DMS153 treated with DMSO at 0.1 percent for 48 hours (cell line): ENCODE results near the gene SYNE1.
A peak's percentile ranks its signal among the peaks of the same experiment; 100 is the strongest.
"Not testable (repeated sequence)": the region's sequence is repeated elsewhere in the genome, so short reads cannot be mapped to it uniquely, and the experiment has no call there.

ENCODE experiments used
- DNase-seq: peaks from one replicate; lab custom pipeline; 2025; ENCODE audit not compliant: unreplicated experiment; lab: John Stamatoyannopoulos, UW

Gene SYNE1

DNA sequence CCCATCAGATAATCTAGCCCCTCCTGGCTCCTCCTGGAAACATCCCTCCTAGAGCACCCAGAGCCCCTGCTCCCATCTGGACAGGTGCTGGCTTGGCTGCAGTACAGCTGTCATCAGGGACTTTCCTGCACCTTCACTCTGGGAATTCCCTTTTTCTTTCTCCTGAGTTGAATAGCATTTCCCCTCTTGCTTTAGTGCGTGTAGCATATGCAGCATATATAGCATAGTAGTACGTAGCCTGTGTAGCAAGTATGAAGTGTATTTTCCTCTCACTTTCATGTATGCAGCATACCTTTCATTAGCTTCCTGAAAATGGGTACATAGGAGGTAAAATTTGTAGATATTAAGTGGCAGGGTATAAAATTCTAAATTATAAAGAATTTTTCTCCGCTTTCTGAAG lies 476.8 kb downstream of the SYNE1 start:
- DNase-seq: no peak

DNA sequence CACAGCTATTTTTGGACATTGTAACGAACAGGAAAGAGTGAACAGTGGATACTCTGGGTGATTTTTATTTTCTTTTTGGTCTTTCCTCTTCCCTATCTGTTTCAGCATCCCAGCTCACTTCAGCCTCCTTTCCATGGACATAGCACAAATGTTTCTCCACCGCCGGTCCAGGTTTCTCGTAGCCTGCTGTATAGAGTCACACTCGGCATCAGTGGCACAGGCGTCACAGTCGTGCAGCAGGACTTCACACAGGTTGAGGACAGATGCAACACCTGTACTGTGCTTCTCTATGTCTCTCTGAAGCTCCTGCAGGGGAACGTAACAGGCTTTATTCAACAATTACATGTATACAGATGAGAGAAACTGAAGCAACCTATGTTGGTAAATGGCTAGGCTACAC lies 481.4 kb downstream of the SYNE1 start:
- DNase-seq: no peak

DNA sequence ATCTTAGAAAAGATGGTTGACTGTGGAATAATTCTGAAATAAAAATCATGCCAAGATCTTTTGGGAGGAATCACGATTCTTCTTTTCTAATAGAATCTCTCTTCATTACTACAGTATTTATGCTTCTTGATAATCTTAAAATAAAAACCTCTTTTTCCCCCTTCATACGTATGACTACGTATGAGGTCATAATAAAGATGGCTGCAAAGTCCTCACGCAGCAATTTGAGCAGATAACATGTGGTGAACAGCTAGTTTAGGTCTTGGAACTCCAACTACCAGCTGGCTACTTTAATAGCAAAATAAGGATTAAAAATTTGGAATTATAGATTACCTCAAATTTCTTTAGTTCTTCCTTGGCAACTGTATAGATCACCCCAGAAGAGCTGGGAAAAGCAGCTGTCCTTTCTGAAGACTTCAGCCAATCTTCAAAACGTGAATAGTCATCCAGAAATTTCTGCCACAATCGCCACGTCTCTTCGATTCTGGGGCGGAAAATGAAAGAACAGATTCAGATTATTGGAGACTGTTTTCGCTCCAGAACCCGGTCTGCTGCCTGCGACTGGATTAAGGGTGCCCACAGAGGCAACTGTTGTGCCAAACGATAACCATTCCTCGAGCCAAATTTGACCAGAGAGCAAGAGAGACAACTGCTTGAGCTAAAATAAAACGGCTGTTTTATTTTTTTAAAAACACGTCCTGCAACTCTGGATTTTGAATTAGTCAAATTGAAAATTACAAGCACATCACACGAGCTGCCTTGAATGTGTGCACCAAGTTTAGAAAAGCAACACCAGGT lies 482.4 kb downstream of the SYNE1 start:
- DNase-seq: no peak

DNA sequence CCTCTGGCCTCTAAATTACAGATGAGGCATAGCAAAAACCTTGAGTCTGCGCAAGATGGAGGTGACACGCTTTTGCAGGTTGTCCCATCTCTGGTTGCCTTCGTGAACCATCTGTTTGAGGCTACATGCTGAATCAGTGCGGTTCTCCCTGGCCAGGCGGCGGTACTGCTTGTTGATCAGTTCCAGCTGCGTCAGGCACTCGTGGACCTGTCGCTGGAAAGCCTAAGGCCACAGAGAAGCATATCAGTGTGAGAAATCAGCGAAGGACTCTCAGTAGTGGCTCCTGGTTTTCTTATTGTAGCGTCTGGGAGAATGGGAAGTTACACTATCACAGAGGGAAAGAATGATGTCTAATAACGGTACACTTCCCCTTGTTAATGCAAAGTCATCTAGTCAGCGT lies 485.2 kb downstream of the SYNE1 start:
- DNase-seq: no peak

DNA sequence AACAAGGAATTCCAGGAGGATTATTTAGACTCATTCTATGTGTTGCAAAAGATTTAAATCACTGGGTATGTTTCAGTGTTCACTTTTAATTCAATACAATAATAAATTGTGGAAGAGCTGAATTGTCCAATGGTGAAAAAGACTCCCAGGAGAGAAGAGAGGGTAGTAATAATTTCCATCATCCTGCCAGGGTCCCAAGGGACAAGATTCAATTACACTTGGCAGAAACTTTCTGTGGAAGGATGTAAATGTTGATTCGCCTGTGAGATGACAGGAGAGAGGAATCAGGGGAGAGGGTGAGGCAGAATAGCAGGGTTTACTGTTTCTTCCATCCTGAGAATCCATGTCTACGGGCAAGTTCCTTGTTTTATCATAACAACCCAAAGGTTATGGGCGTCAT lies 487.0 kb downstream of the SYNE1 start:
- no peak for DNase-seq

DNA sequence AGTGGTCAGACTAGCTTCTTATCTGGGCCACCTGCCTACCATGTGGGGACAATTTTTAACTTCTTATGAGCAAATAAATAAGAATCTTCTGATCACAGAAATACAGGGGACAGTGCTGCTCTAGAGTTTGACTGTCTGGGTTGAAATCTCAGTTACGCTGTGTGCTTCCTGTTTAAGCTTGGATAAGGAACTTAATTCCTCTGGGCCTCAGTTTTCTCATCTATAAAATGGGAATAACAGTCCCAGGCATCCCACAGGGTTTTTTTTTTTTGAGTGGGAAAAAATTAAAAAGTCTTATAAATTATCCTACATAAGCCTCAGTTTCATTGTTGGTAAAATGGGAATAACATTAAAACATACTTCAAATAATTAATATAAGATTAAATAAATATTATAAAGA lies 488.8 kb downstream of the SYNE1 start:
- no peak for DNase-seq

DNA sequence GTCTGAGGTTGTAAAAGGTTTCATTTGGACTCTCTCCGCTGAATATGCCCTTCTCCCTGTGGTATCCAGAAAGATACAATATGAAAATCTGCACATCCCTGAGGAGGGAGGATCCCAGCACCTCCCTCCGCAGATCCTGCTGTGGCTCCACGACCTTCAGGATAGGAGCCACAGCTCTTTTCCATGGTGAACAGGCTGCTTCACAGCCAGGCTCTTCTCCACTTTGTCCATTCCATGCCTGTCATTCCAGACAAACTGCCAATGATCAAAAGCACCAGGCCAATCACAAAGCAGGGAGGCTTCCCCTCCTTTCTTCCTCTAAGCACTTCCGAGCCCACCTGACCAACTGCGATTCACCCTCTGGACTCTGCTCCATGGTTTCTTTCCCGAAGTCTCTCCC lies 489.9 kb downstream of the SYNE1 start:
- DNase-seq: no peak

DNA sequence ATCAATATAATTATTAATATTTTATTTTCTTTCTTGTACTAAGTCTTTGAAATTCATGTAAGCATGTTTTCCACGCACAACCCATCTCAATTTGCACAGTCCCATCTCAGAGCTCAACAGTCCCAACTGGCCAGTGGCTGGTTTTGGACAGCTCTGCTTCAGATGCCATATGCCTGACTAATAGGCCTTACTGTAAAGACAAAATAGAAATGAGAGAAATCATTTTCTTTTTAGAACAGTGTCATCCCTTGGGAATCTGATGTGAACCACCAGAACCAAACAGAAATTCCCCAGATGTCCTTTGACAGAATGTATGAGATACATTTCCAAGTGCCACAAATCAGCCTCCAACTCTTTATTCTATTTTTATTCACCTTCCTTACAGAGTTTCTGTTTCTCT lies 490.8 kb downstream of the SYNE1 start:
- DNase-seq: no peak

DNA sequence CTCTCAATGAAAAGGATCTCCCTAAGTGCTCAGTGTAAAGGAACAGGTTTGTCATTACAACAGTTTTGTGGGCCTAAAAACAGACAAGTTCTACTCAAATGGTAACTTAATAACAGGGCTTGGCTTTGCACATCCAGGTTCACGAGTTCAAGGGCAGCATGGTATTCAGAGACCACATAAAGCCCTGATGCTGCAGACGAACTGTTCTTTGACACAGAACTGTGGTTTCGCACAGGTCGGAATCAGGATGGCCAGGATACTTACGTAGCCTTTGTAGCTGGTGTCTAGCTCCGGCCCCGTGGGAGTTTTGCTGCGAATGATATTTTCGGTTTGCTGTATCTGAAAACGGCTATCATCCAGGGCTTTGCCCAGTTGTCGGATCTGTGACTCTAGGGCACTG lies 493.8 kb downstream of the SYNE1 start:
- DNase-seq: no peak

DNA sequence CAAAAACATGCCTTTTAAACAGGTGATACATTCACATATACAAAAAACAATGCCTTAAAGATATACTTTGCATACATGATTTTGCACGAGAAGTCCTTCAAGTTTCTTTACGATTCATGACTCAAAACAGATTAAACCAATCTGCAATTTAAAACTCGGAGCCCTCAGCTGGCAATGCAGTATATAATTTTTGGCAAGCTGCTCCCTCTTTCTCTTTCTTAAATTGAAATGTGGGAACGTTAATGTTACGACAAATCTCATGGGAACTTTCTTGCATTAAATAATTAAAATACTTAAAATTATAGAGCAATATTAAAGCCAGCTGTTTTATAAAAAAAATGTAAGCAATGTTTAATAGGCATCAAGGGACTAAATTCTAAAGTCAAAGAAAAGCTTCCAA lies 495.1 kb downstream of the SYNE1 start:
- DNase-seq: no peak

DNA sequence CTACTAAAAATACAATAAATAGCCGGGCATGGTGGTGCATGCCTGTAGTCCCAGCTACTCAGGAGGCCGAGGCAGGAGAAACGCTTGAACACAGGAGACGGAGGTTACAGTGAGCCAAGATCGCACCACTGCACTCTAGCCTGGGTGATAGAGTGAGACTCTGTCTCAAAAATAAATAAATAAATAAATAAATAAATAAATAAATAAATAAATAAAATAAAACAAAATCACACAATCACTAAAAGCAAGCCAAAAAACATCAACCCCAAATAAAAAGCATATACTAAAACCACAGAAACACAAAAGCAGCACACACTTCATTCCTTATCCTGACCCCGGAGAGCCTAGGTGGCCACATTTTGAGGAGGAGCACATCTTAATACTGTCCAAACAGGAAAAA lies 498.8 kb downstream of the SYNE1 start:
- not testable (repeated sequence) for DNase-seq

DNA sequence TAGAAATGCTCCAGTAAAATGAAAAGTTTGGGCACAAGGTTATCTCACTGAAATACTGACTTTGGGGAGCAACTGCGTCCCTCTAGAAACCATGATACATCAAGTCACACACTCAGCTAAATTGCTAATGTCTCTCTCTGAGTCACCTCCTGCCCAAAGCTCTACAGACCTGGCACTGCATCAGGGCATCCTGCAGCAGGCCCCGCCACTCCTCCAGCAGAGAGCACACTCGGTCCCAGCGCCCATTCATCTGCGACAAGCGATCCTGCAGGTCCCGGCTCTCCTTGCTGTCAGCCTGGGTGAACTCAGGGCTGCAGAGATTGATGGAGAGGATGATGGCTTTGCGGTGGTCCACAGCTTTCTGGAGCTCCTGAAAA lies 500.7 kb downstream of the SYNE1 start:
- DNase-seq: peak; percentile 90

DNA sequence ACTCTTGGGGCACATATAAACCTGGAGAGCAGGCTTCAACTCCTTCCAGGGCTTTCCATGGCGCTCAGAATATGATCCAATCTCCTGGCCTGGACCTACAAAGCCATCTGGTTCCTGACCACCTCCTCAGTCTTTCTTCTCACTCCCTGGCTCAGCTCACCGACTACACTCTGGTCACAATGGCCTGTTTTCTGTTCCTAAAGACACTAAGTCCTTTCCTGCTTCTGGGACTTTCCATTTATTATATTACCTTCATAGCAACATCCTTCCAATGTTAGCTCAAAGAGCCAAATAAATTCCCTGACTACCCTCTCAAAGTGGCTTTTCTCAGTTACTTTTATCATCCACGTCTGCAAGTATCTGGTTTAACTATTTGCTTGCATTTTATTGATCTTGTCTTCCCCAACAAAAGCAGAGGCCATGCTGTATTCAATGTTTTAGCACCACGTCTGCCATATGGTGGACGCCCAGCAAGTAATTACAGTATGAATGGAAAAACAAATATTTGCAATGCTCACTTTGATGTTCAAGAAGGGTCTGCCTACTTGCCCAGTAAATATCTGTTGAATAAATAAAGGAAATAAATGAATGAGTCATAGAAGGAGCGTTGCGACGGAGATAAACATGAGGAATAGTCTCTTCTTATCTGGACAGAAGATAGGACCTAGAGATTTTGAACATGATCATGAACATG lies 501.3 kb downstream of the SYNE1 start:
- DNase-seq: peak; percentile 91

DNA sequence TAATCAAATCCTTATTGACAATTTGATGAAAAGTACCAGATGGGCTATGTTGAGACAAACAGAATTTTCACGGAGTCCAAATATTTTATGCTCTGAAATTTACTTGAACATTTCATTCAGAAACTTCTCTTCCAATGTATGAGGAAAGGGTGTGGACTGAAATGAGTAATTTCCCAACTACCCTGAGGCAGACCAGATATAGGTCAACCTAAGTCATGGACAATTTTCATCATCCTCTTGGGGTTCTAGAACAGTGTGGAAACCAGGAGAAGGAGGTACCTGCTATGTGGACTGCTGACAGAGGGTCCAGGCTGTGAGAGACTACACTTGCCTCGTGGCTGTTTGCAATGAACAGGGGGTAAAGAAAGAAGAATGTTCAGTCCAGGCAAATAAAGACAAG lies 506.7 kb downstream of the SYNE1 start:
- no peak for DNase-seq

DNA sequence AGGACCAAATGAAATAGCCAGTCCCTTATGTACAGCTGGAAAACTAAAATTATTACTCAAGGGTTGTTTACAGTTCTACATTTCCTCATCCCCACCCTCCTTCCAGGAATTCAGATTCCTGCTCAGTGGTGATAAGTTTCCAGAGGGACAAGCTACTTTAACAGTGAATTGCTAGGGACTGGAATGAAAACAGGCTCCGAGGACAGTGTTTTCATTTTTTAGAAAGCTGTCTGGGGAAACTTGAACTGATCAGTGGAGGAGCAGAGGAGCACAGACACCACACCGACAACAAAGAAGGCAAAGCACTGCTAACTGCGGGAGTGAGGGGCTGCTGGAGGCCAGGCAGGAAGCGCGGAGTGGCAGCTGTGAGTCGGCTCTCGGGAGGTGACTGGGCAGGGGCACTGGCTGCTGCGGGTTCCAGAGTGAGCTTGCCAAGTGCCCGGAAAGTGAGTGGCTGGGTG lies 507.4 kb downstream of the SYNE1 start:
- DNase-seq: no peak

DNA sequence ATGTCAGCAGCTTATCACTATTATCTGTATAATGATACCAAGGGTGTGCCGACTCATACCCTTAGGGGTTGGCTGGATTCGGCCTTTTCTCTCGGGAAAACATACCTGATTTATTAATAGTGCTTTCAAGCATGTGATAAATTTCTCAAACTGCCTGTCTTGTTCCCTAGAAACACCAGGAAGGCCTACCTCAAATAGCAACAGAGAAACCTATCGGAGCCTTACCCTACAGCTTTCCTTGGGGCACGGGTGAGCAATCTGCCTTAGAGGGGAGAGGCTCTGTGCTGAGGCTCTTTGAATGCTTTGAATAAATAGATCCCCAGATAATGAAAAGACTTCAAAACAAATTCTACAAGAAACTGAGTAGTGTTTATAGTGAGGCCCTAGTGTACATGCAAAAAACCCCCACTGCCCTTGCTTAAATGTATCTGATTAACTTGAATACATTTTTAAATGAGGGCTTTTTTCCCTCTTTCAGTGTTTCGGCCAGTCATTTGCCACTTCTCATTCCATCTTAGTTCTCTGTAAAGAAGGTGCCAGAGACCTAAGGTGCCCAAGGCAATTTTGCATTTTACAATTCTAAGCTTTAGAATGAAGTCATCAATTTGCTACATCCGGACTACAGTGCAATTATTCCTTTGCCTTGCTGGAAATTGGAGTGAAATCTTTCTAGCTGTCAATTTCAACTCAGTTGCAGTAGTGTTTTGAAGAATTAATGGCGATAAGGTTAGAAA lies 509.6 kb downstream of the SYNE1 start:
- DNase-seq: no peak

DNA sequence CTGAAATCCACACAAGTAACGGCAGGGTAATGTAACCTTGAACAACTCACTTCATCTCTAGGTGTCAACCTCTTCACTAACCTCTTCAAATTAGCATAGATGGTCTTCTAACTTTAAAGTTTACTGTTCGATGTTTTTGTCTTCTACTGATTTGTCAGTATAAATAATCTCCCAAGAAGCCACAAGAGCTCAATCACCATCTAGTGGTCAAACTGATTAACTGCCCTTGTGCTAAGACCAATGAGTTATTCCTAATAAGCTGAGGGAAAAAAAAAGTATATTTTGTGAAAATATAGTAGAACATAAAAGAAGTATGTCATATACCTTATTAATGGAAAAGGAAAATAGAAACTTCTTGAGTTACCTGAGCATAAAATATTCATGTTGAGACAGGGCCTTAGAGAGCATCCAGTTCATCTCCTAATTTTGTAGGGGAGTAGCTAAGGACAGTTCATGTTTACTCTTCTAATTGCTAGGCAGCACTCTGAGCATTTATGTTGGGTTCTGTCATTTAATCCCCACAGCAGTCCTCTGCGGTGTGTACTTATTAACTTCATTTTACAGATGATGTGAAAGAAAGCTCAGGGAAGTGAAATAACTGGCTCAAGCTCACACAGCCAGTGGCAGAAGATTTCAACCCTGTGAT lies 512.6 kb downstream of the SYNE1 start:
- DNase-seq: peak; percentile 72

DNA sequence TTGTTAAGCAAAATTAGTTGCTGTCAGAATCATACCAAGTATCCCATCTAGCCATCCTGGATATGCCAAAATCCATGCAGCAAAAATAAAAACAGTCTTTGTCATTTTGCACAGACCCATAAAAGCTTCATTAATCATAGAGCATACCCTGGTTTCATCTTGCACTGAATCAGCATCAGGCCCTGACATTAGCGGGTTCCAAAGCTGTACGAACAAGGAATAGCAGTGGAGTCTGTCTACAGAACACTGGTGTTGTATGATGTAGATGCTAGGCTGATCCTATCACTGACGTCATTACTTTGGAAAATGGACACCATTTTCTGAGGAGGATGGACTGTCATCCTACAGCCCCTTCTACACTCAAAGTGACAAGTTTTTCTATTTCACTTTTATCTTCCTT lies 514.1 kb downstream of the SYNE1 start:
- no peak for DNase-seq

DNA sequence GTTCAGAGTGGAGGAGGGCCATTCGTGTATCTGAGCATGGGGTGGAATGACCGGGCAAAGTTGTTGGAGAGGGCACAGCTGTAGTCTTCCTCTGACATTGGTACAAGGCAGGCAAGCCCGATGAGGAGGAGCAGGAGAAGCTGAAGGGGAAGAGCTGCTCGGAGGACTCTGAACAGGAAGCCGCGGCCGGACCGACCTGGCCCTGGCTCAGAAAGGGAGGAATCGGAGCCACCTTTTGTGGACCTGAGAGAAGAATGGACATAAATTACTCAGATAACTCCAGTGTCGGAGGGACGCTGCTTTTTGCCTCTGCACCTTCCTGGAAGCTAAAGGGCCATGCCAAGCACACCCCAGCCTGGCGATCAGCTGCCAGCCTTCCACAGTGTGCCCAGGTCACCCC lies 514.7 kb downstream of the SYNE1 start:
- DNase-seq: no peak

DNA sequence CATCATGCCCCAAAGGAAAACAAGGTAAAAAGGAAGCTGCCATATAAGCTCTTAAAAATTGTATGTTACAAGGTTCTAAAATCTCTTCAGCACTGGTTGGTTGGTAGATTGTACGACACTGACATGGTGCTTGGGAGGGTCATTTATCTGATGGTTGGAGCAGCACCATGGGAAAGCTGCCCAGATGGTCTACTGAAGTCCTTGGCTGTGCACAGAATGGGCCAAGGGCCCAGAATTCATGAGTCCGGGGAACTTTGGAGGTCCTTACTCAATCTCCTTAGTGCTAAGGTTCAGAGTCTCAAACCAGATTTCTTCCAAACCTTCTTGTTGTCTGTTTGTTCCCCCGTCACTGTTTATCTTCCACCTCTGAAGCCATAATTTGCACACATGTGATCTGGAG lies 515.3 kb downstream of the SYNE1 start:
- DNase-seq: no peak

DNA sequence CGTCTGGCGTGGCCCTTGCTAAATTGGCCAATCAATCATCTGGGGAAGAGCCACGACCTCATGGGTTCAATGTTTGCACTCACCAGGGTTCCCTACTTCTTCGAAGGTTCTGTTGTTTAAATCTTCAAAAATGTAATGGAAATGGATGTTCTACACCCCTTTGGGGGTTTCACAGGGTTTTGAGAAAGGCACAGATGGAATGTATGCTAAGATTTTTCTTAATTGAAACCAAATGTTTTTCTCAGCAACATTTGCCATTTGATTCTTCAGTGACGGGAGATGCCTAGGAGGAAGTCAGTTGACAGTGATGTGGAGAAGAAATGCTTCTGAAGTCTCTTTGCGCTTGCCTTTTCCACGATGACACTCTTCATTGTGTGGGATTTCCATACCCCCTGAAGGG lies 517.3 kb downstream of the SYNE1 start:
- no peak for DNase-seq

DNA sequence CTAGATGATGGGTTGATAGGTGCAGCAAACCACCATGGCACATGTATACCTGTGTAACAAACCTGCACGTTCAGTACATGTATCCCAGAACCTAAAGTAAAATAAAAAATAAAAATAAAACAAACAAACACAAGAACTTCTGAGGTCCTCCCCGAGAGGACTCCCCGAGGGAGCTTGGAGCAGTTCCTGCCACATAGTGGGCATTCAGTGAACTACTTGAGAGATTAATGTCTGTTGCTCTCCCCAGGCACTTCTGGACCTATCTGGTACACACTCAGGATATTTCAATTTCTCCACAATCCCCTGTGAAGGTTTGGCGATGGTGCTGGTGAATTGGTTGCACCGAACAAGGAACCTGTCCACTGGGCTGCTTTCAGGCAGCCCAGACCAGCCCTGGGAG lies 518.5 kb downstream of the SYNE1 start:
- DNase-seq: no peak
